ENCODE results near the gene EGFR.
A peak's percentile ranks its signal among the peaks of the same experiment; 100 is the strongest.

The EGFR gene

DNA sequence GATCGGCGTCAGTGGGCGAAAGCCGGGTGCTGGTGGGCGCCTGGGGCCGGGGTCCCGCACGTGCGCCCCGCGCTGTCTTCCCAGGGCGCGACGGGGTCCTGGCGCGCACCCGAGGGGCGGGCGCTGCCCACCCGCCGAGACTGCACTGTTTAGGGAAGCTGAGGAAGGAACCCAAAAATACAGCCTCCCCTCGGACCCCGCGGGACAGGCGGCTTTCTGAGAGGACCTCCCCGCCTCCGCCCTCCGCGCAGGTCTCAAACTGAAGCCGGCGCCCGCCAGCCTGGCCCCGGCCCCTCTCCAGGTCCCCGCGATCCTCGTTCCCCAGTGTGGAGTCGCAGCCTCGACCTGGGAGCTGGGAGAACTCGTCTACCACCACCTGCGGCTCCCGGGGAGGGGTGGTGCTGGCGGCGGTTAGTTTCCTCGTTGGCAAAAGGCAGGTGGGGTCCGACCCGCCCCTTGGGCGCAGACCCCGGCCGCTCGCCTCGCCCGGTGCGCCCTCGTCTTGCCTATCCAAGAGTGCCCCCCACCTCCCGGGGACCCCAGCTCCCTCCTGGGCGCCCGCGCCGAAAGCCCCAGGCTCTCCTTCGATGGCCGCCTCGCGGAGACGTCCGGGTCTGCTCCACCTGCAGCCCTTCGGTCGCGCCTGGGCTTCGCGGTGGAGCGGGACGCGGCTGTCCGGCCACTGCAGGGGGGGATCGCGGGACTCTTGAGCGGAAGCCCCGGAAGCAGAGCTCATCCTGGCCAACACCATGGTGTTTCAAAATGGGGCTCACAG, 1.1 kb downstream of the EGFR start:
- DNase-seq (ENCODE audit: extremely low read depth, low read depth), result no peak
- TF ChIP-seq, protein P1, sequence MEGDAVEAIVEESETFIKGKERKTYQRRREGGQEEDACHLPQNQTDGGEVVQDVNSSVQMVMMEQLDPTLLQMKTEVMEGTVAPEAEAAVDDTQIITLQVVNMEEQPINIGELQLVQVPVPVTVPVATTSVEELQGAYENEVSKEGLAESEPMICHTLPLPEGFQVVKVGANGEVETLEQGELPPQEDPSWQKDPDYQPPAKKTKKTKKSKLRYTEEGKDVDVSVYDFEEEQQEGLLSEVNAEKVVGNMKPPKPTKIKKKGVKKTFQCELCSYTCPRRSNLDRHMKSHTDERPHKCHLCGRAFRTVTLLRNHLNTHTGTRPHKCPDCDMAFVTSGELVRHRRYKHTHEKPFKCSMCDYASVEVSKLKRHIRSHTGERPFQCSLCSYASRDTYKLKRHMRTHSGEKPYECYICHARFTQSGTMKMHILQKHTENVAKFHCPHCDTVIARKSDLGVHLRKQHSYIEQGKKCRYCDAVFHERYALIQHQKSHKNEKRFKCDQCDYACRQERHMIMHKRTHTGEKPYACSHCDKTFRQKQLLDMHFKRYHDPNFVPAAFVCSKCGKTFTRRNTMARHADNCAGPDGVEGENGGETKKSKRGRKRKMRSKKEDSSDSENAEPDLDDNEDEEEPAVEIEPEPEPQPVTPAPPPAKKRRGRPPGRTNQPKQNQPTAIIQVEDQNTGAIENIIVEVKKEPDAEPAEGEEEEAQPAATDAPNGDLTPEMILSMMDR (IDR thresholded peaks at IDR 0.05; ENCODE audit: low read depth, low read length, missing control alignments), result no peak
- H3K4me3 ChIP-seq (replicated peaks; ENCODE audit: low read depth, low read length), result peak overlapping the region; percentile 75

DNA sequence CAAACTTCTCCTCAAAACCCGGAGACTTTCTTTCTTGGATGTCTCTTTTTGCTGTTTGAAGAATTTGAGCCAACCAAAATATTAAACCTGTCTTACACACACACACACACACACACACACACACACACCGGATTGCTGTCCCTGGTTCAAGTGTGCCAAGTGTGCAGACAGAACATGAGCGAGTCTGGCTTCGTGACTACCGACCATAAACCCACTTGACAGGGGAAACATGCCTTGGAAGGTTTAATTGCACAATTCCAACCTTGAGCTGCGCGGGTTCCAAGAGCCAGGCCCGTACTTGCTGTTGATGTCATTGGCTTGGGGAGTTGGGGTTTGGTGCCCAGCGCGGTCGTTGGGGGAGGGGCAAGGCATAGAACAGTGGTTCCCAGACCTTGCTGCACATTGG, 1.7 kb downstream of the EGFR start:
- TF ChIP-seq, protein P1 (IDR thresholded peaks at IDR 0.05; ENCODE audit: low read depth, low read length, missing control alignments), result no peak
- peak overlapping the region; percentile 75 for H3K4me3 ChIP-seq (replicated peaks; ENCODE audit: low read depth, low read length)
- no peak for DNase-seq (ENCODE audit: extremely low read depth, low read depth)

DNA sequence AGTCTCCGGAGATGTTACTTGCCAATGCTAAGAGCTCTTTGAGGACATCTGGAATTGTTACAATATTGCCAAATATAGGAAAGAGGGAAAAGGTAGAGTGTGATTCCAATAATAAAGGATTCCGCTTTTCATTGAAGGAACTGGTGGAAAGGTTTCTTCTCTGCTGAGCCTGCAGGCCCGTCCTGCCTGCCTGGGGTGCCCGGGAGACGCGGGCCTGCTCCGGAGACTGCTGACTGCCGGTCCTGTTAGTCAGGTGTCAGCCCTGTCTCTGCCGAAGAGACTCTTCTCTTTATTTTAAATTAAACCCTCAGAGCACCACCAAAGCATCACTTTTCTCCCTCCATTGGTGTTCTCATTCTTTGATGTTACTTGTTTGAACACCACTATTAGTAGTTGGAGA, 2.2 kb downstream of the EGFR start:
- H3K4me3 ChIP-seq (replicated peaks; ENCODE audit: low read depth, low read length), result peak overlapping the region; percentile 75
- no peak for DNase-seq (ENCODE audit: extremely low read depth, low read depth)
- TF ChIP-seq, protein P1 (IDR thresholded peaks at IDR 0.05; ENCODE audit: low read depth, low read length, missing control alignments), result no peak

DNA sequence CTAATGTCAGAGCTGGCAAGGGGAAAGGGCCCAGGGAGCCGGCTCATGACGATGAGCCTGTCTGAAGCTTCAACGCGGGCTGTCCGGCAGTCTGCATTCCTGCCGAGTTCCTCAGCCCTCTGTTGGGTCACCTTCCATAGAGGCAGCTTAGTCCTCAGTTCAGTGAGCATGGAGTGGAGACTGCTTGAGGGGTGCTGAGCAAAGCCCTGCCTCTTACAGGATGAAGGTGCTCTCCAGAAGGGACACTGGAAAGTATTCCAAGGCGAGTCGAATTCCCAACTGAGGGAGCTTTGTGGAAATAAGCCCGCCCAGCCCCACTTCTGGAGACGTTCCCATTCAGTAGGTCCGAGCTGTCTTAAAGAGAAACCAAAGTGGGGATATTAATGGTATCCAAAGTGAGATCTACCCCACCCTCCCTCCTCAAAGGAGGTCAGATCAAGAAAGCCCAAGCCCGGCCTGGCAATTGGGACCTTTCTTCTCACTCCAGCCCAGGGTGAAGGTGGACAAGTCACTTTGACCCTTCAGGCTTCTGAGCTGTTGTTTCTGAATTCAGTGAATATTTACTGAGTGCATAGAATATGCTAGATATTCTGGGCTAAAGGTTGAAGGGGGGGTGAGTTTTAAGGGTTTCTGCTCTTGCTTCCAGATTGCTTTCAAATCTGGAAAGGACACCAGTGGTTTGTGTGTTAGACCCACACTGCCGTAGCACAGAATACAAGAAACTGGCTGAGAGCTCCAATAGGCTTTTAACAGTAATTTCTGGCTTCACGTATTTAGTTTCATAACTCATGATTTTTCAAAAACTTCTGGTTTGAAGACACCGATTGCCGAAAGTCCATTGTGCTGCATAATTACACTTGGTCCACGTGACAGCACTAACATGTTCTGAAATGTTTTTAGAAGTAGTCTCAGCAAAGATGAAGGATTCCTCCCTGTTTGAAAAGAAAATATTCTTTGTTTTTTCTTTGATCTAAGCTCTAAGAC, 3.5 kb downstream of the EGFR start:
- H3K4me3 ChIP-seq (replicated peaks; ENCODE audit: low read depth, low read length), result peak overlapping the region; percentile 75; the same call in 1 of the 2 replicates

DNA sequence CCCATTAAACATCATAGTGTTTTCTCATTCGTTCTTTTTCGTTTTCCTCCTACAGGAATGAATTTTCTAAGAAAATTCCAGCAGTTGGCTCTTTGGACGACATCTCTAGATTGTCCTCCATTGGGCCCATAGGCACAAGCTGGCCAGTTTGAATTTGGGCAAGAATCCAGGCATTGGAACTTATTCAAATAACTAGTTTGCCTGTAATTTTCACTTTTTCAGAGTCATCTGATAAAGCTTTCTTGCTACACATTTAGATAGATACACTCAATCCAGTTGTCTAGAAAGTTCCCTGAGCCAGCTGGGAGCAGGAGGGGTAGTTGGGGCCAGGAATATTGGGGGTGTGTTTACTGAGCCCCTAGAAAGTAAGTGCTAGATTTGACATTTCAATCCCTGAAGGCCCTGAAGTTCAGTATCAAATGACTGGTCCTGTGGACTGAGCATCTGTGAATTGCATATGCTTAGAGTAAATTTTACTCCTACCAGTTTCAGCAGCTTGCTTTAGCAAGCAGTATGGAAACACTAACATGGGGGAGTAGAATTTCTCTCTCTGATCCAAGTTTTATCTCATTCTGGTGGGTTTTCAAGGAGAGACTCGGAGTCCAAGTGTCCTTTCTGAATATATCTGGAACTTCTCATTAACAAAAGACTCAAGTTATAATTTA, 5.2 kb downstream of the EGFR start:
- no peak overlapping the region for H3K4me3 ChIP-seq (replicated peaks; ENCODE audit: low read depth, low read length)
- TF ChIP-seq, protein P1 (IDR thresholded peaks at IDR 0.05; ENCODE audit: low read depth, low read length, missing control alignments), result no peak
- no peak for DNase-seq (ENCODE audit: extremely low read depth, low read depth)

More for the DNA sequence above, 3.5 kb downstream of the EGFR start:
- DNase-seq (ENCODE audit: extremely low read depth, low read depth), result no peak
- TF ChIP-seq, protein P1 (IDR thresholded peaks at IDR 0.05; ENCODE audit: low read depth, low read length, missing control alignments), result no peak

DNA sequence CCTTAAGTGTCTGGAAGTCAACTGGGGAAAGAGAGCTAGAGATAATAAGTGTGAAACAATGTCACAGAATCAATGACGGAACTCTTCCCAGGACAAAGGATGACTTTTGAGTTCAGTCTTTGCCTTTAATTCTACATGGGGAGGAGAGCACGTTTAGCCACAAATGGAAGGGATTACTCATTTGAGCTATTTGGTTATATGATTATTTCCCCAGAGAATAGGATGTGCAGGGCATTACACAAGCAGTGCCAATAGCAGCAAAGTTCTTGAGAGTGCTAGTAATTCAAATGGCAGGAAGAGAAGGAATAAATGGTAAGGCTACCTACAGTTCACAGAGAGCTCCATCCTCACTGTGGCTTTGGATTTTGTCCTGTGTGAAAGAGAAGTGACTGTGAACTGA, 6.0 kb downstream of the EGFR start:
- TF ChIP-seq, protein P1 (IDR thresholded peaks at IDR 0.05; ENCODE audit: low read depth, low read length, missing control alignments), result no peak
- DNase-seq (ENCODE audit: extremely low read depth, low read depth), result no peak
- H3K4me3 ChIP-seq (replicated peaks; ENCODE audit: low read depth, low read length), result no peak overlapping the region
